ENCODE results near the gene FAM187B.

DNA sequence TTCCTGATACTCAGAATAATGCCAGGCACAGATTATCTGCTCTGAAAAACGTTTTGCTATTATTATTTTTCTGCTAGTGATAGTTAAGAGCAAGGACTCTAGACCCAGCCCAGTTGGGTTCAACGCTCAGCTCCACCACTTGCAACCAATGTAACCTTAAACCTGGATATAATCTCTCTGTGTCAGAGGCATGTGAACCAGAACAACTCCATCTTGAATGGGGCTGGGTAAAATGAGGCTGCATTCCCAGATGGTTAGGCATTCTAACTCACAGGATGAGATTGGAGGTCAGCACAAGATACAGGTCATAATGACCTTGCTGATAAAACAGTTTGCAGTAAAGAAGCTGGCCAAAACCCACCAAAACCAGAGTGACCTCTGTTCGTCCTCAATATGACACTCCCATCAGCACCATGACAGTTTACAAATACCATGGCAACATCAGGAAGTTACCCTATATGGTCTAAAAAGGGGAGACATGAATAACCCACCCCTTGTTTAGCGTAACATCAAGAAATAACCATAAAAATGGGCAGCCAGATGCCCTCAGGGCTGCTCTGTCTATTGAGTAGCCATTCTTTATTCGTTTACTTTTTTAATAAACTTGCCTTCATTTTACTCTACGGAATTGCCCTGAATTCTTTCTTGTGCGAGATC is 13.6 kb downstream of the FAM187B start:
- TF ChIP-seq, protein P1, sequence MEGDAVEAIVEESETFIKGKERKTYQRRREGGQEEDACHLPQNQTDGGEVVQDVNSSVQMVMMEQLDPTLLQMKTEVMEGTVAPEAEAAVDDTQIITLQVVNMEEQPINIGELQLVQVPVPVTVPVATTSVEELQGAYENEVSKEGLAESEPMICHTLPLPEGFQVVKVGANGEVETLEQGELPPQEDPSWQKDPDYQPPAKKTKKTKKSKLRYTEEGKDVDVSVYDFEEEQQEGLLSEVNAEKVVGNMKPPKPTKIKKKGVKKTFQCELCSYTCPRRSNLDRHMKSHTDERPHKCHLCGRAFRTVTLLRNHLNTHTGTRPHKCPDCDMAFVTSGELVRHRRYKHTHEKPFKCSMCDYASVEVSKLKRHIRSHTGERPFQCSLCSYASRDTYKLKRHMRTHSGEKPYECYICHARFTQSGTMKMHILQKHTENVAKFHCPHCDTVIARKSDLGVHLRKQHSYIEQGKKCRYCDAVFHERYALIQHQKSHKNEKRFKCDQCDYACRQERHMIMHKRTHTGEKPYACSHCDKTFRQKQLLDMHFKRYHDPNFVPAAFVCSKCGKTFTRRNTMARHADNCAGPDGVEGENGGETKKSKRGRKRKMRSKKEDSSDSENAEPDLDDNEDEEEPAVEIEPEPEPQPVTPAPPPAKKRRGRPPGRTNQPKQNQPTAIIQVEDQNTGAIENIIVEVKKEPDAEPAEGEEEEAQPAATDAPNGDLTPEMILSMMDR (IDR thresholded peaks at IDR 0.05; ENCODE audit: low read depth, low read length, poor library complexity, severe bottlenecking): no peak
- no peak for TF ChIP-seq EZH2phosphoT487 (IDR thresholded peaks at IDR 0.05; ENCODE audit: borderline replicate concordance, low read length)
